ENCODE measurements around the gene CHSY1.
A peak's percentile ranks its signal among the peaks of the same experiment; 100 is the strongest.

The CHSY1 gene

GRCh38 chr15:101185770-101186169 lies 66.1 kb downstream of the CHSY1 start:
- Histone ChIP-seq H3K18ac (ENCODE audit: low read length) (no peak overlapping the region), H2AFZ (ENCODE audit: low read length) (no peak overlapping the region), H3K27me3 (ENCODE audit: control insufficient read depth in 3 of 3, insufficient read depth in 3 of 3, low read depth in 1 of 3, low read length in 3 of 3) (no peaks in the 10 kb centered on the region), H3K27ac (replicated peaks; ENCODE audit: low read length) (no peak overlapping the region), H3K4me1 (ENCODE audit: control insufficient read depth in 2 of 2, insufficient read depth in 1 of 2, low read depth in 1 of 2, low read length in 2 of 2) (peaks cover 0 to 8% of the 10 kb centered on the region in 2 donors), H3K79me1 (ENCODE audit: low read depth, low read length) (peaks cover 2% of the 10 kb centered on the region), H3K23ac (ENCODE audit: low read depth, low read length, poor library complexity) (no peak overlapping the region), H3K4me2 (ENCODE audit: insufficient read depth, low read length, poor library complexity, severe bottlenecking) (no peak overlapping the region), H2BK12ac (ENCODE audit: low read length) (no peak overlapping the region), H3K36me3 (replicated peaks in 1 of 2; ENCODE audit: control insufficient read depth in 2 of 2, insufficient read depth in 2 of 2, low read length in 2 of 2) (peaks cover 2 to 46% of the 10 kb centered on the region in 2 donors), H2BK5ac (ENCODE audit: low read length) (no peak overlapping the region), H2AK5ac (ENCODE audit: low read depth, low read length) (no peak overlapping the region), H2BK120ac (ENCODE audit: low read depth, low read length) (no peak overlapping the region), H3K9ac (ENCODE audit: low read depth, low read length, poor library complexity) (no peak overlapping the region), H3K9me3 (replicated peaks in 1 of 2; ENCODE audit: control insufficient read depth in 2 of 2, insufficient read depth in 1 of 2, low read depth in 1 of 2, low read length in 2 of 2) (peaks cover 0 to 2% of the 10 kb centered on the region in 2 donors), H4K91ac (ENCODE audit: low read depth, low read length, poor library complexity) (no peak overlapping the region), H4K8ac (ENCODE audit: low read depth, low read length) (no peak overlapping the region), H3K4me3 (ENCODE audit: low read length in 2 of 2) (no peak overlapping the region), H2BK15ac (ENCODE audit: low read length) (no peak overlapping the region), H3K14ac (ENCODE audit: low read length) (no peak overlapping the region), H3K4ac (ENCODE audit: low read length) (no peak overlapping the region)
- DNase-seq (ENCODE audit: low spot score) = no peak
- WGBS, 2 donors (ENCODE audit: extremely low coverage in 2 of 2, insufficient read length in 2 of 2, insufficient replicate concordance in 1 of 2) = no CpG with 5 or more reads among the region's 5 CpGs

- Histone ChIP-seq H2BK5ac (ENCODE audit: low read length) (no peak overlapping the region), H3K4me3 (ENCODE audit: low read length in 2 of 2) (no peak overlapping the region), H3K27ac (replicated peaks; ENCODE audit: low read length) (no peak overlapping the region), H3K23ac (ENCODE audit: low read depth, low read length, poor library complexity) (peak overlapping the region; percentile 14), H2BK120ac (ENCODE audit: low read depth, low read length) (no peak overlapping the region), H2AFZ (ENCODE audit: low read length) (no peak overlapping the region), H3K9ac (ENCODE audit: low read depth, low read length, poor library complexity) (no peak overlapping the region), H2AK5ac (ENCODE audit: low read depth, low read length) (no peak overlapping the region), H4K8ac (ENCODE audit: low read depth, low read length) (no peak overlapping the region), H3K4ac (ENCODE audit: low read length) (no peak overlapping the region), H3K36me3 (replicated peaks in 1 of 2; ENCODE audit: control insufficient read depth in 2 of 2, insufficient read depth in 2 of 2, low read length in 2 of 2) (peaks cover 2 to 50% of the 10 kb centered on the region in 2 donors), H2BK12ac (ENCODE audit: low read length) (no peak overlapping the region), H4K91ac (ENCODE audit: low read depth, low read length, poor library complexity) (no peak overlapping the region), H3K18ac (ENCODE audit: low read length) (no peak overlapping the region), H3K14ac (ENCODE audit: low read length) (no peak overlapping the region), H3K27me3 (ENCODE audit: control insufficient read depth in 3 of 3, insufficient read depth in 3 of 3, low read depth in 1 of 3, low read length in 3 of 3) (no peaks in the 10 kb centered on the region), H2BK15ac (ENCODE audit: low read length) (no peak overlapping the region), H3K9me3 (replicated peaks in 1 of 2; ENCODE audit: control insufficient read depth in 2 of 2, insufficient read depth in 1 of 2, low read depth in 1 of 2, low read length in 2 of 2) (peaks cover 0 to 2% of the 10 kb centered on the region in 2 donors), H3K79me1 (ENCODE audit: low read depth, low read length) (peaks cover 2% of the 10 kb centered on the region), H3K4me2 (ENCODE audit: insufficient read depth, low read length, poor library complexity, severe bottlenecking) (no peak overlapping the region), H3K4me1 (ENCODE audit: control insufficient read depth in 2 of 2, insufficient read depth in 1 of 2, low read depth in 1 of 2, low read length in 2 of 2) (peaks cover 0 to 8% of the 10 kb centered on the region in 2 donors)
- DNase-seq (ENCODE audit: low spot score) = no peak
- WGBS, 2 donors (ENCODE audit: extremely low coverage in 2 of 2, insufficient read length in 2 of 2, insufficient replicate concordance in 1 of 2) = no CpG with 5 or more reads among the region's 6 CpGs
Observed at GRCh38 chr15:101185336-101185735, 66.5 kb downstream of the CHSY1 start.

GRCh38 chr15:101184830-101185229 lies 67.0 kb downstream of the CHSY1 start:
- Histone ChIP-seq H4K91ac (ENCODE audit: low read depth, low read length, poor library complexity) (no peak overlapping the region), H3K23ac (ENCODE audit: low read depth, low read length, poor library complexity) (no peak overlapping the region), H2AK5ac (ENCODE audit: low read depth, low read length) (no peak overlapping the region), H3K36me3 (replicated peaks in 1 of 2; ENCODE audit: control insufficient read depth in 2 of 2, insufficient read depth in 2 of 2, low read length in 2 of 2) (peaks cover 2 to 54% of the 10 kb centered on the region in 2 donors), H3K9me3 (replicated peaks in 1 of 2; ENCODE audit: control insufficient read depth in 2 of 2, insufficient read depth in 1 of 2, low read depth in 1 of 2, low read length in 2 of 2) (peaks cover 0 to 2% of the 10 kb centered on the region in 2 donors), H3K18ac (ENCODE audit: low read length) (no peak overlapping the region), H3K79me1 (ENCODE audit: low read depth, low read length) (peaks cover 2% of the 10 kb centered on the region), H3K4me1 (ENCODE audit: control insufficient read depth in 2 of 2, insufficient read depth in 1 of 2, low read depth in 1 of 2, low read length in 2 of 2) (peaks cover 0 to 5% of the 10 kb centered on the region in 2 donors), H2AFZ (ENCODE audit: low read length) (no peak overlapping the region), H3K9ac (ENCODE audit: low read depth, low read length, poor library complexity) (no peak overlapping the region), H3K4me3 (ENCODE audit: low read length in 2 of 2) (no peak overlapping the region), H4K8ac (ENCODE audit: low read depth, low read length) (no peak overlapping the region), H2BK120ac (ENCODE audit: low read depth, low read length) (no peak overlapping the region), H2BK5ac (ENCODE audit: low read length) (no peak overlapping the region), H3K4ac (ENCODE audit: low read length) (no peak overlapping the region), H2BK15ac (ENCODE audit: low read length) (no peak overlapping the region), H3K14ac (ENCODE audit: low read length) (no peak overlapping the region), H3K27ac (replicated peaks; ENCODE audit: low read length) (no peak overlapping the region), H3K27me3 (ENCODE audit: control insufficient read depth in 3 of 3, insufficient read depth in 3 of 3, low read depth in 1 of 3, low read length in 3 of 3) (no peaks in the 10 kb centered on the region), H2BK12ac (ENCODE audit: low read length) (no peak overlapping the region), H3K4me2 (ENCODE audit: insufficient read depth, low read length, poor library complexity, severe bottlenecking) (no peak overlapping the region)
- no CpG with 5 or more reads among the region's 7 CpGs for WGBS, 2 donors (ENCODE audit: extremely low coverage in 2 of 2, insufficient read length in 2 of 2, insufficient replicate concordance in 1 of 2)
- no peak for DNase-seq (ENCODE audit: low spot score)

GRCh38 chr15:101183931-101184305 lies 67.9 kb downstream of the CHSY1 start:
- H4K91ac ChIP-seq (ENCODE audit: low read depth, low read length, poor library complexity) = no peak overlapping the region
- no peak overlapping the region for H2BK15ac ChIP-seq (ENCODE audit: low read length)
- peaks cover 2 to 62% of the 10 kb centered on the region in 2 donors for H3K36me3 ChIP-seq (replicated peaks in 1 of 2; ENCODE audit: control insufficient read depth in 2 of 2, insufficient read depth in 2 of 2, low read length in 2 of 2)
- H3K27ac ChIP-seq (replicated peaks; ENCODE audit: low read length) = no peak overlapping the region
- no peak overlapping the region for H3K4me2 ChIP-seq (ENCODE audit: insufficient read depth, low read length, poor library complexity, severe bottlenecking)
- H3K27me3 ChIP-seq (ENCODE audit: control insufficient read depth in 3 of 3, insufficient read depth in 3 of 3, low read depth in 1 of 3, low read length in 3 of 3) = no peaks in the 10 kb centered on the region
- H2AK5ac ChIP-seq (ENCODE audit: low read depth, low read length) = no peak overlapping the region
- no peak overlapping the region for H3K14ac ChIP-seq (ENCODE audit: low read length)
- no peak overlapping the region for H3K18ac ChIP-seq (ENCODE audit: low read length)
- WGBS, 2 donors (ENCODE audit: extremely low coverage in 2 of 2, insufficient read length in 2 of 2, insufficient replicate concordance in 1 of 2) = no CpG with 5 or more reads among the region's 5 CpGs
- H3K23ac ChIP-seq (ENCODE audit: low read depth, low read length, poor library complexity) = no peak overlapping the region
- no peak overlapping the region for H2BK12ac ChIP-seq (ENCODE audit: low read length)
- no peak overlapping the region for H4K8ac ChIP-seq (ENCODE audit: low read depth, low read length)
- no peak overlapping the region for H3K4ac ChIP-seq (ENCODE audit: low read length)
- no peak overlapping the region for H2BK5ac ChIP-seq (ENCODE audit: low read length)
- peaks cover 0 to 2% of the 10 kb centered on the region in 2 donors for H3K9me3 ChIP-seq (replicated peaks in 1 of 2; ENCODE audit: control insufficient read depth in 2 of 2, insufficient read depth in 1 of 2, low read depth in 1 of 2, low read length in 2 of 2)
- no peak overlapping the region for H3K4me3 ChIP-seq (ENCODE audit: low read length in 2 of 2)
- no peak overlapping the region for H2AFZ ChIP-seq (ENCODE audit: low read length)
- peaks cover 0 to 3% of the 10 kb centered on the region in 2 donors for H3K4me1 ChIP-seq (ENCODE audit: control insufficient read depth in 2 of 2, insufficient read depth in 1 of 2, low read depth in 1 of 2, low read length in 2 of 2)
- no peak overlapping the region for H3K9ac ChIP-seq (ENCODE audit: low read depth, low read length, poor library complexity)
- peaks cover 2% of the 10 kb centered on the region for H3K79me1 ChIP-seq (ENCODE audit: low read depth, low read length)
- DNase-seq (ENCODE audit: low spot score) = no peak
- no peak overlapping the region for H2BK120ac ChIP-seq (ENCODE audit: low read depth, low read length)
